DND-41 (cell line): Measurements from ENCODE around the gene INSC.

Source experiments
- ATAC-seq: fragments of 200-7000 bp; cut with Tn5 transposase; 3 replicates; pipeline ENCODE4 v1.9.1; 2021; ENCODE audit warnings: low read depth; ENCODE audit not compliant: insufficient read depth
- DNase-seq: peaks from one replicate; pipeline ENCODE4 v3.0.0-alpha.2; 2020
- H2AFZ ChIP-seq: 2 replicates; pipeline ENCODE4 v1.6.0; 2012; ENCODE audit warnings: low read depth, low read length
- H3K27ac ChIP-seq: 2 replicates; pipeline ENCODE4 v1.5.1; 2012; ENCODE audit warnings: low read length, inconsistent platforms
- H3K27me3 ChIP-seq: fragments of 200-600 bp; sonication (generic); 2 replicates; pipeline ENCODE4 v1.6.0; 2012; ENCODE audit warnings: low read length, mild to moderate bottlenecking, inconsistent platforms; ENCODE audit not compliant: insufficient read depth, poor library complexity
- H3K36me3 ChIP-seq: 2 replicates; pipeline ENCODE4 v1.5.1; 2012; ENCODE audit warnings: low read length, inconsistent platforms; ENCODE audit not compliant: insufficient read depth
- H3K4me1 ChIP-seq: 2 replicates; pipeline ENCODE4 v1.5.1; 2012; ENCODE audit warnings: mild to moderate bottlenecking, low read length; ENCODE audit not compliant: insufficient read depth
- H3K4me2 ChIP-seq: 2 replicates; pipeline ENCODE4 v1.6.0; 2012; ENCODE audit warnings: mild to moderate bottlenecking, moderate library complexity, low read length, inconsistent platforms; ENCODE audit not compliant: insufficient read depth
- H3K4me3 ChIP-seq, 2 experiments: fragments of 200-600 bp in 1 of 2; shearing (Covaris generic) in 1 of 2; 2 replicates each; pipeline ENCODE4 v1.5.1; 2012 to 2016; ENCODE audit warnings: inconsistent platforms in 2 of 2, low read length in 2 of 2, mild to moderate bottlenecking in 2 of 2, low read depth in 1 of 2, moderate library complexity in 1 of 2
- H3K79me2 ChIP-seq: 2 replicates; pipeline ENCODE4 v1.6.0; 2012; ENCODE audit warnings: low read length, inconsistent platforms; ENCODE audit not compliant: insufficient read depth
- H3K9ac ChIP-seq: 2 replicates; pipeline ENCODE4 v1.6.0; 2012; ENCODE audit warnings: low read depth, mild to moderate bottlenecking, inconsistent platforms, low read length, moderate library complexity
- H3K9me3 ChIP-seq: 2 replicates; pipeline ENCODE4 v1.5.1; 2012; ENCODE audit warnings: low read length, moderate library complexity, mild to moderate bottlenecking, inconsistent platforms; ENCODE audit not compliant: insufficient read depth, severe bottlenecking
- H4K20me1 ChIP-seq: 2 replicates; pipeline ENCODE4 v1.6.0; 2012; ENCODE audit warnings: low read length; ENCODE audit not compliant: insufficient read depth
- EZH2 ChIP-seq: IDR thresholded peaks from 3 replicates; pipeline ENCODE4 v1.6.1; 2012; ENCODE audit warnings: borderline replicate concordance, low read depth, mild to moderate bottlenecking, moderate library complexity, low read length, inconsistent platforms; ENCODE audit not compliant: severe bottlenecking
- TF ChIP-seq, protein P1 (sequence below): IDR thresholded peaks from 2 replicates; pipeline ENCODE4 v1.5.1; 2012; ENCODE audit warnings: borderline replicate concordance, low read length, moderate library complexity, mild to moderate bottlenecking; ENCODE audit not compliant: poor library complexity, severe bottlenecking; ENCODE audit errors: extremely low read depth

Gene INSC

DNA sequence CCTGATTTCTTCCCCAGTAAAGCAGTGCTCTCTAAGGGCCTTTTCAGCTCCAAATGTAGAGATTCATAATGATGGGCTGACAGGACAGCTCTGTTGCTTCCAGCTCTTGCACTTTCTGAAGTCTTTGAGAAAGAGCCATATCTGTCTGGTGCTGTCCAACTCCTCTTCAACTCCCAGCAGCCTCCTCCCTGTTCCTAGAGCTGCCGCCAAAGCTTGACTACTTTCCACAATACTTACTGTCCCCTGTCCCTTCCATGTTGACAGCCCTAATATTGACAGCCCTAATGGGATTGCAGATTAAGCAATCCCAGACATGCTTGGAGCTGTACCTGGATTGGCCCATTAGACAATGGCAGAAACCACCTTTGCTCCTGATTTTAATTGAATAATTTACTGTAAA is 29.6 kb downstream of the INSC start:
- no peaks in the 10 kb centered on the region for H3K9me3 ChIP-seq
- H3K4me2 ChIP-seq: no peak overlapping the region
- ATAC-seq: no peak
- H3K4me1 ChIP-seq: no peaks in the 10 kb centered on the region
- no peak for TF ChIP-seq EZH2
- no peak overlapping the region for H3K4me3 ChIP-seq
- no peaks in the 10 kb centered on the region for H3K36me3 ChIP-seq
- H3K27me3 ChIP-seq: peaks cover 13% of the 10 kb centered on the region
- no peak overlapping the region for H3K27ac ChIP-seq
- DNase-seq: no peak
- no peak overlapping the region for H2AFZ ChIP-seq
- H3K9ac ChIP-seq: no peak overlapping the region
- no peaks in the 10 kb centered on the region for H4K20me1 ChIP-seq
- H3K79me2 ChIP-seq: no peaks in the 10 kb centered on the region

DNA sequence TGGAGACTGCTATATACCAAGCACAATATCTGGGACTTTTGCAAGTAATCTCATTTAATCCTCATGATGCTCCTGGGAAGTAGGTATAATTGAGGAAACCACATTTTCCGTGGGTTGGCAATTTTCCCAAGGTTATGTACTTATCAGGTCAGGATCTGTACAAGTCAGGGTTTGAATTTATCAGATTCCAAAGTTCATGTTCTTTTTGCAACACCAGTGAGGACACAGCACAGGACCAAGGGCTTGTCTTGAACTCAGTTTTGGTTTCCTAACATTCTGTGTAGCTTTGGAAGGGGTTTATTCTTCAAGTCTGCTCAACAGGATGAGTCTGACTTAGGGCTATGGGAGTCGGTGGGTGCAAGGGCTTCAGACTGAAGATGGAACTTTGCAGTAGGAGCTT is 30.4 kb downstream of the INSC start:
- Histone ChIP-seq H3K9ac (no peak overlapping the region), H4K20me1 (no peaks in the 10 kb centered on the region), H3K36me3 (no peaks in the 10 kb centered on the region), H3K27me3 (peaks cover 12% of the 10 kb centered on the region), H3K9me3 (no peaks in the 10 kb centered on the region), H3K4me1 (no peaks in the 10 kb centered on the region), H3K4me2 (no peak overlapping the region), H3K27ac (no peak overlapping the region), H3K79me2 (no peaks in the 10 kb centered on the region), H2AFZ (no peak overlapping the region), H3K4me3 (no peak overlapping the region)
- ATAC-seq (no peak), DNase-seq (no peak)
- no peak for TF ChIP-seq EZH2
- TF ChIP-seq, protein P1, sequence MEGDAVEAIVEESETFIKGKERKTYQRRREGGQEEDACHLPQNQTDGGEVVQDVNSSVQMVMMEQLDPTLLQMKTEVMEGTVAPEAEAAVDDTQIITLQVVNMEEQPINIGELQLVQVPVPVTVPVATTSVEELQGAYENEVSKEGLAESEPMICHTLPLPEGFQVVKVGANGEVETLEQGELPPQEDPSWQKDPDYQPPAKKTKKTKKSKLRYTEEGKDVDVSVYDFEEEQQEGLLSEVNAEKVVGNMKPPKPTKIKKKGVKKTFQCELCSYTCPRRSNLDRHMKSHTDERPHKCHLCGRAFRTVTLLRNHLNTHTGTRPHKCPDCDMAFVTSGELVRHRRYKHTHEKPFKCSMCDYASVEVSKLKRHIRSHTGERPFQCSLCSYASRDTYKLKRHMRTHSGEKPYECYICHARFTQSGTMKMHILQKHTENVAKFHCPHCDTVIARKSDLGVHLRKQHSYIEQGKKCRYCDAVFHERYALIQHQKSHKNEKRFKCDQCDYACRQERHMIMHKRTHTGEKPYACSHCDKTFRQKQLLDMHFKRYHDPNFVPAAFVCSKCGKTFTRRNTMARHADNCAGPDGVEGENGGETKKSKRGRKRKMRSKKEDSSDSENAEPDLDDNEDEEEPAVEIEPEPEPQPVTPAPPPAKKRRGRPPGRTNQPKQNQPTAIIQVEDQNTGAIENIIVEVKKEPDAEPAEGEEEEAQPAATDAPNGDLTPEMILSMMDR: no peak

DNA sequence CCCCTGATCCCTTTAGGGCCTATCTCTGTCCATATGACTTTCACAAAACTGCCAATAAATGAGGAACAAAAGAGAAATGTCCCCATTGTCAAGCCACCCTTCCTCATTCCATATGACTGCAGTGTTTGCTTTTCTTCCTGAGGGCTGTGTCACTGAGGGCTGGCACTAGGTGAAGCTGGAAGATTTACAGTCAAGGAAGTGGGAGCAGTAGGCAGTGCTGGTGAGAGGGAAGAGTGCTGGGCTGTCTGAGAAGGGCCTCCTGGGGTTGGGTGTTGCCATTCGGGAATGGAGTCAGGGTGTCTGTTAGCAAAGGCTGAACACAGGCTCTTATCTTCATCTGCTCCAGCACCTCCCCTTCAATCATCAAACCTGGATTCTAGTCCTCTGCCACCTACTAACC is 30.9 kb downstream of the INSC start:
- Histone ChIP-seq H3K4me3 (no peak overlapping the region), H4K20me1 (no peaks in the 10 kb centered on the region), H2AFZ (no peak overlapping the region), H3K9ac (no peak overlapping the region), H3K4me2 (no peak overlapping the region), H3K36me3 (no peaks in the 10 kb centered on the region), H3K4me1 (no peaks in the 10 kb centered on the region), H3K27ac (no peak overlapping the region), H3K79me2 (no peaks in the 10 kb centered on the region), H3K9me3 (no peaks in the 10 kb centered on the region), H3K27me3 (peaks cover 11% of the 10 kb centered on the region)
- DNase-seq (no peak), ATAC-seq (no peak)
- TF ChIP-seq, protein P1: no peak

DNA sequence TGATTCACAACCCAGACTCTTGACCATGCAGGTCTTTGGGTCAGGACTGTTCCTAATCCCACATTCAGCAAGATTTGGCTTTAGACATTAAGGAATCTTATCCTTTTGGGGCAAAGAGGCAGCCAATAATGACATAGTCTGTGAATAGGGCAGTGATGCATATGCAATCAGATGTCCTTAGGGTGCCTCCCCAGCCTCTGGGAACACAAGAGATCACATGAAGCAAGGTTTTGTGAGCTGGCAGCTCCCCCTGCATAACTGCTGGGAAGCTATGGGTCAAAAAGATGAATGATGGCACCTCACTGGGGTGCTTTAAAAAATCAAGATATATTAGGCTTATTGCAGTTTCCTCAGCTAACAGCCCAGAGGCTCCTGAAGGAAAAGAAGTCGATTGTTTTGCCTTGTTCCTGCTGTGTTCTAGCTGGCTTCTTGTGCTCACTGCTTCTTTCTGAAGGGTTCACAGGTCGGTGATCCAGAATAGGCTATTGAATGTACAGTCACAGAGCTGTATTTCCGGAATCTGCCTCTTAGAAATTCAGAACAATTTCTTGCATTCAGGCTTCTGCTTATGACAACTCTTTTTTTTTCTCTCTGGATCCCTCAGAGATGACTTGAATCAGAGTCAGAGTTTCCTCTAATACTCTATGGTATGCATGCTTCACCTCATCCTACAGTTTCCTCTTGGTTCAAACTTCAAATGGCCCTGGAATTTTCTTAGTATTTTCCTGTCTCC is 31.7 kb downstream of the INSC start:
- Histone ChIP-seq H2AFZ (no peak overlapping the region), H3K4me3 (no peak overlapping the region), H3K9ac (no peak overlapping the region)

More for the DNA sequence above, 31.7 kb downstream of the INSC start:
- DNase-seq (no peak), ATAC-seq (no peak)
- Histone ChIP-seq H4K20me1 (no peaks in the 10 kb centered on the region), H3K4me1 (no peaks in the 10 kb centered on the region), H3K36me3 (no peaks in the 10 kb centered on the region), H3K79me2 (no peaks in the 10 kb centered on the region), H3K9me3 (no peaks in the 10 kb centered on the region), H3K27ac (no peak overlapping the region), H3K4me2 (no peak overlapping the region), H3K27me3 (peaks cover 11% of the 10 kb centered on the region)
- no peak for TF ChIP-seq EZH2
- TF ChIP-seq, protein P1: no peak
